GM12864 (cell line): ENCODE measurements around the gene CAB39L.
A peak's percentile ranks its signal among the peaks of the same experiment; 100 is the strongest.

Experiments
- DNase-seq: peaks from one replicate; pipeline ENCODE4 v3.0.0-alpha.2; 2011; ENCODE audit warnings: low read depth
- H3K4me3 ChIP-seq: 2 replicates; pipeline ENCODE4 v1.5.1; 2011; ENCODE audit warnings: mild to moderate bottlenecking, low read depth, low read length, control low read depth
- TF ChIP-seq, protein P1 (sequence below): IDR thresholded peaks from 2 replicates; pipeline ENCODE4 v1.5.1; 2011; ENCODE audit warnings: low read depth, mild to moderate bottlenecking, moderate library complexity, low read length, control low read depth, inconsistent platforms; ENCODE audit errors: missing control alignments

Gene CAB39L

DNA sequence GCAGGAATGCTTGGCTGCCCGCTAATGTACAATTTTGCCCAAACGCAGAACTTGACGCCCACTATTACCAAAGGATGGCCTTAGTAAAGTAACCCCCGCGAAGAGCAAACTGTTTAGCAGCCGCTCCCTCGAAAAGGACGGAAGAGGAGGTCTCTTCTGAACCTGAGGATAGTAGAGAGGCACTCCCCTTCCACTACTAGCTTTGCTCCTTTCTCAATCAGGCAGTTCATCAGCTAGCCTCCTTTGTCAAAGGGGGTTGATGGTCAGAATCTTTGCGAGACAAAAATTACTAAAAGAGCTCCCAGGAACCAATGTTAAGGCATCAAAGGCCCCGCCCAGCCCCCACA is 534 bp downstream of the CAB39L start:
- DNase-seq: no peak
- TF ChIP-seq, protein P1, sequence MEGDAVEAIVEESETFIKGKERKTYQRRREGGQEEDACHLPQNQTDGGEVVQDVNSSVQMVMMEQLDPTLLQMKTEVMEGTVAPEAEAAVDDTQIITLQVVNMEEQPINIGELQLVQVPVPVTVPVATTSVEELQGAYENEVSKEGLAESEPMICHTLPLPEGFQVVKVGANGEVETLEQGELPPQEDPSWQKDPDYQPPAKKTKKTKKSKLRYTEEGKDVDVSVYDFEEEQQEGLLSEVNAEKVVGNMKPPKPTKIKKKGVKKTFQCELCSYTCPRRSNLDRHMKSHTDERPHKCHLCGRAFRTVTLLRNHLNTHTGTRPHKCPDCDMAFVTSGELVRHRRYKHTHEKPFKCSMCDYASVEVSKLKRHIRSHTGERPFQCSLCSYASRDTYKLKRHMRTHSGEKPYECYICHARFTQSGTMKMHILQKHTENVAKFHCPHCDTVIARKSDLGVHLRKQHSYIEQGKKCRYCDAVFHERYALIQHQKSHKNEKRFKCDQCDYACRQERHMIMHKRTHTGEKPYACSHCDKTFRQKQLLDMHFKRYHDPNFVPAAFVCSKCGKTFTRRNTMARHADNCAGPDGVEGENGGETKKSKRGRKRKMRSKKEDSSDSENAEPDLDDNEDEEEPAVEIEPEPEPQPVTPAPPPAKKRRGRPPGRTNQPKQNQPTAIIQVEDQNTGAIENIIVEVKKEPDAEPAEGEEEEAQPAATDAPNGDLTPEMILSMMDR: no peak
- peak overlapping the region; percentile 71 for H3K4me3 ChIP-seq

DNA sequence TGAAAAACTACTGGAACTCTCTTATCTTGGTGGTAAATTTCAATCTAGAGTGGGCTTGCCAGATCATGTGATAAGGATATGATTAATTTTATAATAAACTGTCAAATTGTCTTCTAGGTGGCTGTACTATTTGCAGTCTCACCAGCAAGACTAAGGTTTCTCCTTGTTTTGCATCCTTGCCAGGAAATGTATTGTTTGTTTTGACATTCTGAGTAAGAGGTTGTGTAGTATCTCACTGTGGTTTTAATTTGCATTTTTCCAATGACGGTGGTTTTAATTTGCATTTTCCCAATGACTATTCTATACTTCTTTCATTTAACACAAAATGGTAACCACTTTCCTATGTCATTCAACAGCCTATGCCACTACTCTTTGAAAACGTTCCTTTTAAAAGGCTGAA is 2.0 kb downstream of the CAB39L start:
- DNase-seq: no peak
- H3K4me3 ChIP-seq: no peak overlapping the region
- TF ChIP-seq, protein P1: no peak

DNA sequence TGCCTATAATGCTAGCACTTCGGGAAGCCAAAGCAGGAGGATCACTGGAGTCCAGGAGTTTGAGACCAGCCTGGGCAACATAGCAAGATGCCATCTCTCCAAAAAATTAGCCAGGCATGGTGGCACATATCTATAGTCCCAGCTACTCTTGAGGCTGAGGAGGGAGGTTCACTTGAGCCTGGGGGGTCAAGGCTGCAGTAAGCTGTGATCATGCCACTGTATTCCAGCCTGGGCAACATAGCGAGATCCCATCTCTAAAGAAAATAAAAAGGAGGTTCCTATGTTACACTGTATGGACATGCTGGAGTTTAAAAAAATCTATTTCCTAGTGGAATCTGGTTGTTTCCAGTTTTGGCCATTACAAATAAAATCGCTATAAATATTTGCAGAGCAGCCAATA is 2.6 kb downstream of the CAB39L start:
- TF ChIP-seq, protein P1: no peak
- H3K4me3 ChIP-seq: no peak overlapping the region
- no peak for DNase-seq

DNA sequence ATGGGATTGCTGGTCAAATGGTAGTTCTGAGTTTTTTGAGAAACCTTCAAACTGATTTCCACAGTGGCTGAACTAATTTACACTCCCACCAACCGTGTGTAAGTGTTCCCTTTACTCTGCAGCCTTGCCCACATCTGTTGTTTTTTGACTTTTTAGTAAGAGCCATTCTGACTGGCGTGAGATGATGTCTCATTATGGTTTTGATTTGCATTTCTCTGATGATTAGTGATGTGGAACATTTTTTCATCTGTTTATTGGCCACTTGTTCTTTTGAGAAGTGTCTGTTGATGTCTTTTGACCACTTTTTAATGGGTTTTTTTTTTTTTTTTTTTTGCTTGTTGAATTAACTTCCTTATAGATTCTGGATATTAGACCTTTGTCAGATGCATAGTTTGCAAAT is 4.3 kb downstream of the CAB39L start:
- no peak for DNase-seq
- H3K4me3 ChIP-seq: no peak overlapping the region
- TF ChIP-seq, protein P1: no peak

DNA sequence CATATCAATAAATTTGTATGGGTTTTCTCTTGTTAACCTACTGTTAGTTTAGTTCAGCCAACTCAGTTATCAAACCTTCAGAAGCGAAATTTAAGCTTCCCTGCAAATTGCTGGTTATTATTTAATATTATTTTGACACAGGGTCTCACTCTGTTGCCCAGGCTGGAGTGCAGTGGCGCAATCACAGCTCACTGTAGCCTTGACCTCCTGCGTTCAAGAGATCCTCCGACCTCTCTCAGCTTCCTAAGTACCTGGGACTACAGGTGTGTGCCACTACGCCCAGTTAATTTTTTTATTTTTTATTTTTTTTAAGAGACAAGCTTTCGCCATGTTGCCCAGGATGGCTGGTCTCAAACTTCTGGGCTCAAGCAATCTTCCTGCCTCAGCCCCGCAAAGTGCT is 6.2 kb downstream of the CAB39L start:
- DNase-seq: no peak
- no peak overlapping the region for H3K4me3 ChIP-seq
- TF ChIP-seq, protein P1: no peak

DNA sequence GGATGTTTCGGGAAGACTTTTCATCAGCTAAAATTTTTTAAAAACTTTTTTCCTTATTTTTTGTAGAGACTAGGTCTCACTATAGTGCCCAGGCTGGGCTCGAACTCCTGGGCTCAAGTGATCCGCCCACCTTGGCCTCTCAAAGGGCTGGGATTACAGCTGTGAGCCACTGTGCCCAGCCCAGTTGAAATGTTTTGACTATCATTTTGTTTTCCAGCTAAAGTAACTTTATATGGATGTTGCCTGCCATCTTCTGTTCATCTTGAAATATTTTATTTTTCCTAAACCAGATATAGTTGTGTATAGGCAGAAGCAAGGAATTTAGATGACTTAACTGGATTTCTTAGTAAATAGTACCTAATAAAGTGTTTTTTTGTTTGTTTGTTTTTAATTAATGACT is 7.0 kb downstream of the CAB39L start:
- TF ChIP-seq, protein P1: no peak
- H3K4me3 ChIP-seq: no peak overlapping the region
- no peak for DNase-seq

DNA sequence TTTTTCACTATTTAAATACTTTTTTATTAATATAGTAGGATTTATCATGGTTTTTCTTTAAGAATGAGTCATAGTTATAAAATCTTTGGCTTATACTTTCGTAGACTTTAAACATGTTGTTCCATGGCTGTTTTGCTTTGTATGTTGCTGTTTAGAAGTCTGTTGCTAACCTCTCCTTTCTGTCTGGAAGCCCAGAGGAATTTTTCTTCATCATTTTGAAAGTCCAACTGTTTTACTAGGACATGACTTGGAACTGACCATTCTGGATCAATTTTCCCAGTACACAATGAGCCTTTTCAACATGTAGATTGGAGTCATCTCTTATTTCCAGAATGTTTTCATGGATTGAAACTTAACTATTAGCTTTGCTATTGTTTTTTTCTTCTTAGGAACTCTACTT is 7.9 kb downstream of the CAB39L start:
- no peak for DNase-seq
- TF ChIP-seq, protein P1: no peak

More for the DNA sequence above, 7.9 kb downstream of the CAB39L start:
- no peak overlapping the region for H3K4me3 ChIP-seq
